ENCODE measurements around the gene NDUFS5.
"Not testable (repeated sequence)": the region's sequence is repeated elsewhere in the genome, so short reads cannot be mapped to it uniquely, and the experiment has no call there.

NDUFS5 gene

DNA sequence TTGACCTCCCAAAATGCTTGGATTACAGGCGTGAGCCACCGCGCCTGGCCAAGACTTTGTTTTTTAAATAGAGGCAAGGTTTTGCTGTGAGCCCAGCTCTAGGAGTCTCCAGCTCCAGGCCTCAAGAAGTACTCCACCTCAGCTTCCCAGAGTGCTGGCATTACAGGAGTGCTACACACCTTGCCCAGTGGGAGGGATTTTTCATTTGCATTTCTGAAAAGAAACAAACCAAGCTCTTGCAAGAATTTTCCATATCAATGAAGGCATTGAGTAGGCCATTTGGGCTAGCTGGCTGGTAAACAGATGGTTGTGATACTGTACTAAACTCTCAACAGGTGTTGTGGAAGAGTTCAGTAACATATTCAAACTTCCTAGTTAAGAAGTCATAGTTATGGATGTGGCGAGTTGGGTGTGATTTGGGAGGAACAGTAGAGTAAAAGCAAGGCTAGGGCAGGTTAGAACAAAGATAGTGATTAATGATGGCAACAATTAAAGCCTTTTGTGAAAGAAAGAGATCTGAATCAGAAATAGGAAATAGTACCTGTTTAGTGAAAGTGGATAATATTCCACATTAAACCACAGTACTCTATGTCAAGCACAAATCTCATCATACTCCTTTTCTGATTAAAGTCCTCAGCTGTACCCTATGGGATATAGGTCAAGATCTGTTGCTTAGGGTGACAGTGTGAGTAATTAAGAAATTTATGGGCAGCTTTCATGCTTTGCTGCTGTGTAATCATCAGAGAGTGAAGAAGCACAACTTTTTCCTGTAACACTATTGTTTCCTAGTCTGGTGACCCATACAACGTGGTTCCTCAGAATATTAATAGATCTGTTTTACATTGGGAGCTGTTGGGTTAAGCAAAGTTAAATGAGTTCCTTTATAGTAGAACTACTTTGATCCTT is 24.4 kb upstream of the NDUFS5 start:
- TF ChIP-seq MYC (IDR thresholded peaks at IDR 0.05; ENCODE audit: low read depth, low read length) (no peak), POLR2A (IDR thresholded peaks at IDR 0.05; ENCODE audit: extremely low read depth, insufficient read length) (no peak), CTCF (IDR thresholded peaks at IDR 0.05; ENCODE audit: low read depth, low read length) (no peak), MAX (IDR thresholded peaks at IDR 0.05; ENCODE audit: low read depth, low read length) (no peak)
- DNase-seq (ENCODE audit: low read depth) = no peak
- no peak overlapping the region for H3K4me3 ChIP-seq (ENCODE audit: low read depth, low read length)

DNA sequence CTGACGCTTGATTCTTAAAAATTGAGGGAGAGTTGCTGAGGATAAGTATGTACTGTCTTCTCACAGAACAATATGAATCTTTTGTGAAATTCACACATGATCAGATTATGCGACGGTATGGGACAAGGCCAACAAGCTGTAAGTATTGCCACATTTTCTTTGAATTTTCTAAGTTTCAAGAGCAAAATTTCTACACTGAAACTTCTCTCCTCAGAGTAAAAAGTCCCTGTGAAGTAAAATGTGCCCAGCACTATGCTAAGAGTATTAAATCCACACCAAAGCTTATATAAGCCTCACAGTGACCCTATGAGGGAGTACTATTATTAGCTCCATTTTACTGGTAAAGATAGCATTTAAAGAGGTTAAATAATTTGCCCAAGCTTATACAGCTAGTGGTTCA is 22.9 kb upstream of the NDUFS5 start:
- no peak overlapping the region for H3K4me3 ChIP-seq (ENCODE audit: low read depth, low read length)
- DNase-seq (ENCODE audit: low read depth) = no peak
- no peak for TF ChIP-seq POLR2A (IDR thresholded peaks at IDR 0.05; ENCODE audit: extremely low read depth, insufficient read length)
- no peak for TF ChIP-seq MAX (IDR thresholded peaks at IDR 0.05; ENCODE audit: low read depth, low read length)
- no peak for TF ChIP-seq MYC (IDR thresholded peaks at IDR 0.05; ENCODE audit: low read depth, low read length)
- TF ChIP-seq CTCF (IDR thresholded peaks at IDR 0.05; ENCODE audit: low read depth, low read length) = no peak

DNA sequence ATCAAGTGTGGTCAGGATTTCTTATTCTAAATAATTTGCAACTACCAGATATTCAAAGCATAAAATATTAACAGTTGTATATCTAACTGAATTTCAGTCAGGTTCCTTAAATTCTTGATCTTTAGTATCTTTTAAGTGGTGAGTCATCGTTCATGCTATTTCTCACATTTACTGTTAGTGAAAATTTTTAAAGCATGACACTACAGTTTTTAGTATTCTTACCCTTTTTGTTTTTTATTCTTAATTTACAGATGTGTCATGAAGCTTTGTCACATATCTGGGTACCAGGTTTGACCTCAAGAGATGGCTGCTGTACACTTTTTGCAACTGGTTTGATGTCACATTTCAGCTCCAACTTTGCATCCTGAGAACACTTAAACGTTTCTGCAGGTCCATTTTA is 22.4 kb upstream of the NDUFS5 start:
- TF ChIP-seq MAX (IDR thresholded peaks at IDR 0.05; ENCODE audit: low read depth, low read length) (no peak), MYC (IDR thresholded peaks at IDR 0.05; ENCODE audit: low read depth, low read length) (no peak), POLR2A (IDR thresholded peaks at IDR 0.05; ENCODE audit: extremely low read depth, insufficient read length) (no peak), CTCF (IDR thresholded peaks at IDR 0.05; ENCODE audit: low read depth, low read length) (no peak)
- no peak overlapping the region for H3K4me3 ChIP-seq (ENCODE audit: low read depth, low read length)
- DNase-seq (ENCODE audit: low read depth) = no peak

- TF ChIP-seq POLR2A (IDR thresholded peaks at IDR 0.05; ENCODE audit: extremely low read depth, insufficient read length) (no peak), MYC (IDR thresholded peaks at IDR 0.05; ENCODE audit: low read depth, low read length) (no peak), MAX (IDR thresholded peaks at IDR 0.05; ENCODE audit: low read depth, low read length) (no peak), CTCF (IDR thresholded peaks at IDR 0.05; ENCODE audit: low read depth, low read length) (no peak)
- no peak overlapping the region for H3K4me3 ChIP-seq (ENCODE audit: low read depth, low read length)
- DNase-seq (ENCODE audit: low read depth) = no peak
Measured at GRCh38 chr1:39006287-39006686, 19.9 kb upstream of the NDUFS5 start.

GRCh38 chr1:39006726-39007645 is 19.2 kb upstream of the NDUFS5 start:
- no peak for DNase-seq (ENCODE audit: low read depth)
- TF ChIP-seq MAX (IDR thresholded peaks at IDR 0.05; ENCODE audit: low read depth, low read length) = no peak
- no peak for TF ChIP-seq MYC (IDR thresholded peaks at IDR 0.05; ENCODE audit: low read depth, low read length)
- no peak for TF ChIP-seq CTCF (IDR thresholded peaks at IDR 0.05; ENCODE audit: low read depth, low read length)
- TF ChIP-seq POLR2A (IDR thresholded peaks at IDR 0.05; ENCODE audit: extremely low read depth, insufficient read length) = no peak
- H3K4me3 ChIP-seq (ENCODE audit: low read depth, low read length) = no peak overlapping the region

GRCh38 chr1:39014956-39015355 is 11.2 kb upstream of the NDUFS5 start:
- not testable (repeated sequence) for H3K4me3 ChIP-seq (ENCODE audit: low read depth, low read length)

More at GRCh38 chr1:39014956-39015355, 11.2 kb upstream of the NDUFS5 start:
- not testable (repeated sequence) for DNase-seq (ENCODE audit: low read depth)

Measured in NB4 (cell line).